T-helper 22 cell (primary cell): ENCODE data around the gene AIFM3.
"Not testable (repeated sequence)": the region's sequence is repeated elsewhere in the genome, so short reads cannot be mapped to it uniquely, and the experiment has no call there.

ENCODE experiments used
- DNase-seq: peaks from one replicate; pipeline ENCODE4 v3.0.0-alpha.2; 2020; ENCODE audit warnings: low read depth

Gene AIFM3

GRCh38 chr22:20942203-20942902, 24.7 kb upstream of the AIFM3 start:
- not testable (repeated sequence) for DNase-seq

DNA sequence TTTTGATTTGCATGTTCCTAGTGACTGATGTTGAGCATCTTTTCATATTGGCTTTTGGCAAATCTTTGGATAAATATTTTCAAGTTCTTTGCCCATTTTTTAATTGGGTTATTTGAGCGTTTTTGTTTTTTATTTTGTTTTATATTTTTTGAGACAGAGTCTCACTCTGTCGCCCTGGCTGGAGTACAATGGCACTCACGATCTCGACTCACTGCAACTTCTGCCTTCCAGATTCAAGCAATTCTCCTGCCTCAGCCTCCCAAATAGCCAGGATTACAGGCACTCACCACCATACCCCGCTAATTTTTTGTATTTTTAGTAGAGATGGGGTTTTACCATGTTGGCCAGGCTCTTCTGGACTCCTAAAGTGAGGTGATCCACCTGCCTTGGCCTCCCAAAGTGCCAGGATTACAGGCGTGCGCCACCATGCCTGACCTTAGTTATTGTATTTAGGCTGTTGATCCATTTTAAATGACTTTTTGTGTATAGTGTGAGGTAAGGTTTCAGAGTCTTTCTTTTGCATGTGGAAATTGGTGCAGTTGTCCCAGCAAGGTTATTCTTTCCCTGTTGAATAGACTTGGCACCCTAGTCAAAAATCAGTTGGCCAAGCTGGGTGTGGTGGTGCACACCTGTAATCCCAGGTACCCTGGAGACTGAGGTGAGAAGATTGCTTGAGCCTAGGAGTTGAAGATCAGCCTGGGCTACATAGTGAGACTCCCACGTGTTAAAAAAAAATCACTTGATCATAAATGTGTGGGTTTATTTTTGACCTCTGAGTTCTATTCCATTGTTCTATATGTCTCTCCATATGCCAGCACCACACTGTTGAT, 23.7 kb upstream of the AIFM3 start:
- no peak for DNase-seq

- no peak for DNase-seq
These were observed 23.0 kb upstream of the AIFM3 start for GRCh38 chr22:20944042-20944441.

DNA sequence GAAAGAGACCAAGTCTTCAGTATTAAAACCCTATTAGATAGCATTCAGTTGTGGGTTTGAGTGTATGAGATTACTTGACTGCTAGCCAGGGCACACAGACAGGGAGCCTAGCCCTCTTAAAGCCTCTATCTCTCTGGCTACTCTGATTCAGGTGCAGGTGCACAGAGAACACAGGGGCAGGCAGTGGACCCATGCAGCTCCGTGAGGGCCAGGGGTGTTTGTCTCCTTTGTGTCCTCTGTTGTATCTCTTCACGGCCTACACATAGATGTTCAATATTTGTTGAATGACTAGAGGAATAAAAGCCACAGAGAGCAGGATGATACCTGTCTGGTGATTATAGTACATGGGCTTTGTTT, 21.5 kb upstream of the AIFM3 start:
- no peak for DNase-seq

GRCh38 chr22:20946080-20946986, 20.7 kb upstream of the AIFM3 start:
- no peak for DNase-seq

- DNase-seq: no peak
These were observed 20.1 kb upstream of the AIFM3 start for GRCh38 chr22:20946991-20947390.

DNA sequence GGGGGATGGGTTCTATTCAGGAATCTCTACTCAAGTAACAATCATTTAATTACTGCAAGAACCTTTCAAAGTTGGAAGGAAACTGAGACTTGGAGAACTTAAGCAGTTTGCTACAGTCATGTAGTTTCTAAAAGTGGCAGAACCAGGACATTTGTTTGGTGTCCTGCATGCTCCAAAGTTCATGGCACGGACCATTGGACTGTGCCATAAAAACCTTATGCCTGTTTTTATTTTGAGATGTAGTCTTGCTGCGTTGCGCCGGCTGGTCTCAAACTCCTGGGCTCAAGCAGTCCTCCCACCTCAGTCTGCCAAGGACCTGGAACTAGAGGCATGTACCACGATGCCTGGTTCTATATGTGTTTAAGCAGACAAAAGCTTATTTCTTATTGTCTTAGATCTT, 18.6 kb upstream of the AIFM3 start:
- DNase-seq: no peak

GRCh38 chr22:20948989-20949388, 18.1 kb upstream of the AIFM3 start:
- DNase-seq: no peak

DNA sequence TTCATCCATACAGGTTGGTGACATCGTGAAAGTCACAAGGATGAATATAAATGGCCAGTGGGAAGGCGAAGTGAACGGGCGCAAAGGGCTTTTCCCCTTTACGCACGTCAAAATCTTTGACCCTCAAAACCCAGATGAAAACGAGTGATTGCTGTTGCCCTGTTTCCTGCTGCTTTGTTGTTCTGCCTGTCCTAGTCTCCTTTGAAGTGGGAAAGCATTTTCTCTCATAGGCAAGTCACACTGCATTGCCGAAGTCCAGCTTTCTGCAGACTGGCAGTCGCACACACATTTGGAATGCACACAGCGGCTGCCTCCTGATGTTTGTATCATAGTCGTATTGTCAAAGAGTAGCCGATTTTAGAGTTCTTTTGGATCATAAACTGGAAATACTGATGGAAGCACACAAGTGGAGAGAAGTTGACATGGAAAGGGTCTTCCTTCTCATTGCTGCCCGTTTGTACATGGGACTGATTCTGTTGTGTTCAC, 17.3 kb upstream of the AIFM3 start:
- no peak for DNase-seq

DNA sequence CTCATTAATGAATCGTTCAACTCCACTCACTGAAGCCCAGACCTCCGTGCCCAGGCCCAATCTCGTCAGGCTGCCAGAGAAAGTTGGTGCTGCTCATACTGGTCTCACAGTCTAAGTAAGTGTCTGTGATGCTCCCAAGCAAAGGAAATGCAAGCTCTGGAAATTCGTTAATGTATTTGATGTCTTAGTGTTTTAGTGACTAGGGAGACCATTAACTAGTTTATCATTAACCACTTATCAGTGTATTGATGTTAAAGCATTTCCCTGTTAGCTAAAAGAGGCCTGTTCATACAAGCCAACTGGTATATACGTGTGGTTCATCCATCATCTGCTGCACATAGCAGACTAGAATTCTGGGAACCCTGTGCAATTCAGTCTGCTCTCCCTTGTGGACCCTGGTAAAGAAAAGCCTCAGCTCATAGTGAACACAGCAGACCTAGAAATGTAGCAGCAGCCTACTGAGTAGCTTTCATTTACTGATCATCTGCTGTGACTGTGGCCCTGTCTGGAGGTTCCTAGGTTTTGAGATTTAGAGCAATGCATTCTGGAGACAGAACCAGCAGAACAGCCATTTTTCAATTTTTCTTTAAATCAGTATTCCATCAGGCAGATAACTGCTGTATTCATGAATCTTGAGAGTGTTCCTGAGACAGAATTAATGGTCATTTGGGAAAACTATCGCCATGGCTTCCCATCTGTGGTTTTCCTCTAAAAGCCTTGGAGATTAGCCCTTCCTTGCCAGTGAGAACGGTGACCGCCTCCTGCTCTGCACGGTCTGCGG, 15.7 kb upstream of the AIFM3 start:
- DNase-seq: no peak

GRCh38 chr22:20951932-20952380, 15.1 kb upstream of the AIFM3 start:
- DNase-seq: no peak

- DNase-seq: no peak
These were observed 14.3 kb upstream of the AIFM3 start for GRCh38 chr22:20952544-20953341.

- no peak for DNase-seq
These were observed 13.8 kb upstream of the AIFM3 start for GRCh38 chr22:20953342-20953608.

GRCh38 chr22:20953668-20954500, 13.2 kb upstream of the AIFM3 start:
- no peak for DNase-seq

DNA sequence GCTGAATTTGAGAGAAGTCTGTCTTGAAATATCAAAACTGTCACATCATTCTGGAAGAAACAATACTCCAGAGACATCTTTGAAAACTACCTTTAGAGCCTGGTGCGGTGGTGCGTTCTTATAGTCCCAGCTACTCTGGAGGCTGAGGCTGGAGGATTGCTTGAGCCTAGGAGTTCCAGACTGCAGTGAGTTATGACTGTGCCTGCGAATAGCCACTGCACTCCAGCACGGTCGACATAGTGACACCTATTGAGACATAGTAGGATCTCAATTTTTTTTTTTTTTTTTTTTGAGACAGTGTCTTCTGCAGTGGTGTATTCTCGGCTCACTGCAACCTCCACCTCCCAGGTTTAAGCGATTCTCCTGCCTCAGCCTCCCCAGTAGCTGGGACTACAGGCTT, 11.5 kb upstream of the AIFM3 start:
- DNase-seq: no peak

- no peak for DNase-seq
These were observed 10.6 kb upstream of the AIFM3 start for GRCh38 chr22:20956258-20957101.

DNA sequence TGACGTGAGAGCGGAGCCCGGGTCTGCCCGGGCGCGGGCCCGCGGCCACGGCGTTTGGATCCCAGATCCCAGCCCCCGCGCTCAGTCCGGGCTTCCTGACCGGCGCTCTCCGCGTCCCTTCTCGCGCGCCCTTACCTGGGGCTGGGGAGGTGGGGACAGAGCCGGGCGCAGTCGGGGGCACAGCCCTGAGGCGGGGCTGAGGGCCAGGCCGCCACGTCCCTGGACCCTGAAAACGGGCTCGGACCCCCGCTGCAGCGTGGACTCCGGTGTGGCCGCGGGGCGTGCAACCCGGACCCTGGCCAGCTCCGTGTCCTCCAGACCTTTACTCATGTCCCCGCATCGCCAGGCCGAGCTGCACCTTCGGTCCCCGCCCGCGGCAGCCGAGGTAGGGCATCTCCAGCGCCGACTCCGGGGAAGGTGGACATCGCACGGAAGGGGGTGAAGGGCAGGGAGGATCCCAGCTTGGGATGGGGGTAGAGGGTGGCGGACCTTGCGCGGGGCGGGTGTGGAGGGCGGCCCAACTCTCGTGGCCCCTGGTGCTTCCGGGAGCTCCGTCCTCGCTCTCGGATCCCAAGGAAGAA, 9.9 kb upstream of the AIFM3 start:
- no peak for DNase-seq

DNA sequence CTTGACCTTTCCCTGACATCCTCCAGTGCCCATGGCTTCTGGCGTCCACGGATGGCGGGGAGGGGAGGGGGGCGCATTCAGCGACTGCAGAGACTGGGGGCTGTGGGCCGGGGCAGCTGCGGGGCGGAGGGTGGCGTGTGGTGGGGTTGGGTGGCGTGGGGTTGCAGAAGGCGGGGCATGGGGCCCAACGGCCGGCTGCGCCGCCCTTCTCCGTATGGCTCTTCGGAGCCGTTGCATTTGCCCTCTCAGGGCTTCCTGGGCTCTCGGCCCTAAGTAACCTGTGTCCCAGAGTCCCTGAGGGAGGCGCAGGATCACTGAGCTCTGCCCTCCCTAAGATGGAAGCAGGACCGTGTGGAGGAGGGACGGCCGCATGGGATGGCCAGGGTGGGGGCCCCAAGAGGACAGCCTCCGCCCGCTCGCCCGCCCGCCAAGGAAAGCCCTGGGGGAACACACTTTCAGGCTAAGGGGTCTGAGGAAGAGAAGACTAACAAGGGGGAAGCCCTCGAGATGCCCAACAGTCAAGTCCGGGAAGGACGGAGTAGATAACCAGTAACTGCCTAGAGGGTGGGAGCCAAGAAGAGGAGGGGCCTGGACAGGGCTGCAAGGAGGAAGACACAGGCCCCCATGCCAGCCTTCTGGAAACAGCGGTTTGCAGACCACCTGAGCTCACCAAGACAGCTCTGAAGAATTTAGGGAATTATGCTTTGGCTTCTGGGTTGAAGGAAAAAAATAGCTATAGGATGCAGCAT, 9.2 kb upstream of the AIFM3 start:
- no peak for DNase-seq
